HG02588 (cell line): ENCODE data around the gene VRK3.

Experiments
- ATAC-seq: cut with Tn5 transposase; IDR thresholded peaks from one replicate; pipeline ENCODE4 v1.9.1; 2021; ENCODE audit warnings: mild to moderate bottlenecking, moderate library complexity; ENCODE audit not compliant: unreplicated experiment

VRK3 gene

GRCh38 chr19:49932731-49933131 lies 92.4 kb downstream of the VRK3 start:
- ATAC-seq = no peak

- ATAC-seq = no peak
Measured at GRCh38 chr19:49932041-49932451, 93.1 kb downstream of the VRK3 start.

- no peak for ATAC-seq
Measured at GRCh38 chr19:49931293-49932040, 93.7 kb downstream of the VRK3 start.

- no peak for ATAC-seq
Measured at GRCh38 chr19:49930483-49931011, 94.6 kb downstream of the VRK3 start.

GRCh38 chr19:49929611-49930482 lies 95.3 kb downstream of the VRK3 start:
- ATAC-seq = peak; percentile 56

- ATAC-seq = peak; percentile 47
Measured at GRCh38 chr19:49929121-49929610, 96.0 kb downstream of the VRK3 start, which contains the start of the genes ATF5 and NUP62. TSS of gene ATF5 (plus strand) at chr19:49929205. CDS start at chr19:49930851, 1,646 bp downstream. TSS of gene NUP62 (minus strand) at chr19:49929504. CDS start at chr19:49909807, 19,697 bp downstream.

GRCh38 chr19:49927526-49928264 lies 97.5 kb downstream of the VRK3 start:
- no peak for ATAC-seq

GRCh38 chr19:49926515-49926914 lies 98.7 kb downstream of the VRK3 start:
- no peak for ATAC-seq
